ENCODE results near the gene VSIG1. TPM values are rescaled to one million over a fixed set of nuclear protein-coding genes. Genes with fewer than 3 reads are reported as not detected.

VSIG1 gene
- total RNA-seq, 2 donors from 2014 or later: not detected

GRCh38 chrX:108097380-108097779 lies 52.5 kb downstream of the VSIG1 start:
- Histone ChIP-seq H3K4me3 (no peak overlapping the region), H3K27ac (no peak overlapping the region), H3K9me3 (no peaks in the 10 kb centered on the region), H3K36me3 (no peaks in the 10 kb centered on the region), H3K4me1 (no peaks in the 10 kb centered on the region), H3K27me3 (no peaks in the 10 kb centered on the region)
- DNase-seq (ENCODE audit: low spot score): no peak
- no peak for TF ChIP-seq CTCF (IDR thresholded peaks at IDR 0.05)

GRCh38 chrX:108105473-108105872 lies 60.6 kb downstream of the VSIG1 start:
- peaks cover 0 to 6% of the 10 kb centered on the region in 2 donors for H3K9me3 ChIP-seq
- H3K4me1 ChIP-seq: no peaks in the 10 kb centered on the region
- TF ChIP-seq CTCF (IDR thresholded peaks at IDR 0.05): no peak
- DNase-seq (ENCODE audit: low spot score): no peak
- no peaks in the 10 kb centered on the region for H3K27me3 ChIP-seq
- no peak overlapping the region for H3K4me3 ChIP-seq
- H3K36me3 ChIP-seq: no peaks in the 10 kb centered on the region
- H3K27ac ChIP-seq: no peak overlapping the region

- peaks cover 0 to 3% of the 10 kb centered on the region in 2 donors for H3K9me3 ChIP-seq
- no peak for TF ChIP-seq CTCF (IDR thresholded peaks at IDR 0.05)
- H3K4me1 ChIP-seq: no peaks in the 10 kb centered on the region
- DNase-seq (ENCODE audit: low spot score): no peak
- no peak overlapping the region for H3K4me3 ChIP-seq
- no peaks in the 10 kb centered on the region for H3K36me3 ChIP-seq
- no peaks in the 10 kb centered on the region for H3K27me3 ChIP-seq
- H3K27ac ChIP-seq: no peak overlapping the region
These were observed 69.7 kb downstream of the VSIG1 start for GRCh38 chrX:108114541-108114940.

- DNase-seq (ENCODE audit: low spot score): no peak
- Histone ChIP-seq H3K4me1 (peaks cover 0 to 19% of the 10 kb centered on the region in 2 donors), H3K4me3 (no peak overlapping the region), H3K27me3 (no peaks in the 10 kb centered on the region), H3K9me3 (no peaks in the 10 kb centered on the region), H3K36me3 (no peaks in the 10 kb centered on the region), H3K27ac (no peak overlapping the region)
- TF ChIP-seq CTCF (IDR thresholded peaks at IDR 0.05): no peak
These were observed 73.1 kb downstream of the VSIG1 start for GRCh38 chrX:108117988-108118387.

- Histone ChIP-seq H3K27ac (peak overlapping the region in 1 of 2 donors; percentile 39), H3K9me3 (no peaks in the 10 kb centered on the region), H3K4me1 (peaks cover 0 to 31% of the 10 kb centered on the region in 2 donors), H3K4me3 (no peak overlapping the region), H3K36me3 (no peaks in the 10 kb centered on the region), H3K27me3 (no peaks in the 10 kb centered on the region)
- TF ChIP-seq CTCF (IDR thresholded peaks at IDR 0.05): no peak
- DNase-seq (ENCODE audit: low spot score): no peak
These were observed 76.4 kb downstream of the VSIG1 start for GRCh38 chrX:108121291-108121690.

GRCh38 chrX:108122748-108123147 lies 77.9 kb downstream of the VSIG1 start:
- Histone ChIP-seq H3K36me3 (no peaks in the 10 kb centered on the region), H3K27me3 (no peaks in the 10 kb centered on the region), H3K4me3 (no peak overlapping the region), H3K4me1 (peaks cover 0 to 31% of the 10 kb centered on the region in 2 donors), H3K9me3 (no peaks in the 10 kb centered on the region), H3K27ac (peak overlapping the region in 1 of 2 donors; percentile 12)
- no peak for TF ChIP-seq CTCF (IDR thresholded peaks at IDR 0.05)
- no peak for DNase-seq (ENCODE audit: low spot score)

Data from right atrium auricular region (tissue), 2 donors.